ENCODE results near the gene SLC25A21.

The SLC25A21 gene

DNA sequence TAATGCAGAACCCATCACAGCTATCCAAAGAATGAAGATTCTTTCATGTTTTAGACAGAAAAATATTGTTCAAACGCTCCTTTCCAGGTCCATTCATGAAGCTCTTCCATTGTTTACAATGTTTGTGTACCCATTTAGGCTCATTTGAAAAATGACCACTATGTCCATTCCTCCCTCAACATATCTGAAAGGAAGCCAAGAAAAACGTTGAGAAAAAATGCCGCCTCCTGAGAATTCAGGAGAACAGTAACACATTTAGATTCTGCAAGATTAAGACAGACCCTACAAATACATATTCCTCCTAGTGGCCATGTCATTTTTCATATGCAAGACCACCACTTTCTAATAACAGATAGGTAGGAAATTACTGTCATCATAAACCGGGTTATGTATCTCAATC is 124.4 kb downstream of the SLC25A21 start:
- no peak for DNase-seq (ENCODE audit: low read depth in 1 of 2, low spot score in 1 of 2)

DNA sequence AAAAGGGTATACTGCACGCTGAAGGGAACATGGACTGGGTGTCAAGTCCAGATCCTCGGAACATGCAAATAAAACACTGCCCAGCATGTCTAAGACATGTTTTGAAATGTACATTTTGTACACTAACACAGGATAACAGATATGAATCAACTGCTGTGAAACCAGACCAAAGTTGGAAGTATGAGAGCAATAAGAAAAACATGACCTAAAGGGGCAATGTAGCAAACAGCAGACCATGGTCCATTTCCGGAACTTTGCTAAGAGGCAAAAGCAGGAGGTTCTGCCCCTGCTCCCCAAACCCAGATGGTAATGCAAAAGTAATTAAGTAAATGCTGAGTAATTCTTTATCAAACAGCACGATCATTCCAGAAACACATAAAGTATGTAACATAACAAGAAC is 125.2 kb downstream of the SLC25A21 start:
- DNase-seq (ENCODE audit: low read depth in 1 of 2, low spot score in 1 of 2), result no peak

- DNase-seq (ENCODE audit: low read depth in 1 of 2, low spot score in 1 of 2), result no peak
Measured at GRCh38 chr14:37046815-37047214, 125.6 kb downstream of the SLC25A21 start.

GRCh38 chr14:37045340-37046061 is 126.9 kb downstream of the SLC25A21 start:
- no peak for DNase-seq (ENCODE audit: low read depth in 1 of 2, low spot score in 1 of 2)

DNA sequence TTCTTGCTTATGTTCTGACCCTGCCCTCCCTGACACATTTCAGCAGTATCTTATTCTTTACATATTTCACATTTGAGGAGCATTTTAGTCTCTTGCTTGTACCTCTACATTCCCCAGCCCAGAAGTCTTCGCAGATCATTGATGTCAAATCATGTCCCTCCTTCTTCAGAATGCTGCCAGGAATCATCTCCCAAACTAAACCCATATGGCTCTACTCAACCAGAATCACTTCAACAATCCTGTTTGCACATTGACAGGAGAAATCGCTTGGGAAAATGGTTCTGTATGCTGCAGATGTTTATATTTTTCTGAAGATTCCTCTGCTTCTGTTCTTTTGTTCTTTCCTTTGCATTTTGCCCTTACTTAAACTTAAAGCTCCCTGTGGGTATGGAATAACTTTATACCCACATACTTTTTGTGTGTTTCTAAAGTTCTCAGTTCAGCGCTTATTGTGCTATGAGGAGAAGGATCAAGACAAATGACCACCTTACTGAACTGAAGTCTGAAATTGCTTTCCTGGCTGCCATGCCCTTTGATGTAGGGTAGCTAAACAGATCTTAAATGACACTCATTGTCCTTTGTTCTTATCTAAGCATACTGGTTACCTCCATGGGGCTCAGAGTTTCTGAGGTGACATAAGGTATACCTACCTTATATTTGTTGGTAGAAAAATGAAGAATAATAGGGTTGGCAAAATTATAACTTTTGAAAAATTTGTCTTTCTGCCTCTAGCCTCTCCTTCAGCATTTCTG is 134.6 kb downstream of the SLC25A21 start:
- no peak for DNase-seq (ENCODE audit: low read depth in 1 of 2, low spot score in 1 of 2)

DNA sequence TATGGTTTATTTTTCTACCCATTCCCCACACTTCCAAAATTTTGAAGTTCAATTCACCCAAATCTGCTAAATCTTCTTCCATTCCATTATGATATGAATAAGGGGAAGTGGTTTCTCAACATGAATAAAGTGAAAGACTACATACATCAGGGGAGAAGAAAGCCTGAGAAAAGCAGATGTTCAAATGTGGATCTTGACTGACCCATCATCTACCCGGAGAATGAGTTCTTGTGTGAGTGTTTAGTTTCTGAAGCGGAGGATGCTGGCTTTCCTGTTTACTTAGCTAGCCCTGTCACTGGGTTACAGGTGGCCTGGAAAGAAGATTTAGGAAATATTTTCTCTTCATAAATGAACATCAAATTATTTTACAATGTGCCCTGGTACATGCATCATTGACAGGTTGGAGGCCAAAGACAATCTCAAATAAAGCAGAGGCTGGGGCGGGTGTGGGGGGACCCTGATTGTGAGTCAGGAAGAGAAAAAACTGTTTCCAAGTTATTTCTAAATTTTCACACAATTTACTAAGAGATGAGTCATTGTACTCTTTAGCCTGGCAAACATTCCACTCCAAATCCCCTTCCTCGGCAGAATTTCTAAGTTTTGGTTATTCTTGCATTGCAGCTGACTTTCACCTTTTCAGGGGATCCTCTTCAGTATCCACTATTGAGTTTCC is 135.6 kb downstream of the SLC25A21 start:
- DNase-seq (ENCODE audit: low read depth in 1 of 2, low spot score in 1 of 2), result no peak

GRCh38 chr14:37035401-37035800 is 137.0 kb downstream of the SLC25A21 start:
- DNase-seq (ENCODE audit: low read depth in 1 of 2, low spot score in 1 of 2), result no peak

DNA sequence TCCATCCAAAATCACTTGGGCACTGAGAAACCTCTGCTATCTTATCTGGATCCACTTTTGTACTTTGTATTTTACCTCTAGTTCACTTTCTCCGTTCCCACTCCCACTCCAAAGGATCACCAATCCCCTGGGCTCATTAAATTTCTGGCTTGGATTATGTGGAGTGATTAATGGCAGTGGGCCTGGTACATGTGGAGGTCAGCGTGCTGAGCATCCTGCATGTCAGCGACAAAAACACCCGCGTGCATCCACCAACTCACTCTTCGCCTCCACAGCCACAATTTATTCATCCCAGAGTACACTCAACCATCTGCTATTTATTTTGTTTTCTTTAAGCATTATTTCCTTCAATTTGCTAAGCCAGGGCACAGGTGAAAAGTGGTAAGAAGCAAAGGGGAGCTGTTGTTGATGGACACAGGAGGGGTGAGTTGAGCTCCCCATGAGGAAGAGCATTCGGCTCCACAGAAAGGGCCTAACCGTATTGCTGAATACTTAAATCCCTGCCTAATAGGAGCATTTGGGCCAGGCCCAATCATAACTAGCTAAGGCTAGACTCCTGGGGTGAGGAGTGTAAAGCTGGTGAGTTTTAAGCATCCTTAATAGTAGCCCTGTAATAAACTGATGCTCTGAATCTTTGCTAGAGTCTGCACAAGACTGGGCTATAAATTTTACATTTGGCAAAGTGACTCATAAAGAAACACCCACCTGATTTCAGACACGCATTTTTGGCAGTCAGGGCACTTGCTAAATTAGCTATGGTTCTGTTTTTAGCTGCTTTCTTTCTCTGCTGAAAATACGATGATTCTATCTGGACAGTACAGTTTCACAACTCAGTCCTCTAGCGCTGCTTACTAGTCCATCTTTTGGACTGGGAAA is 137.8 kb downstream of the SLC25A21 start:
- DNase-seq (ENCODE audit: low read depth in 1 of 2, low spot score in 1 of 2), result no peak

- no peak for DNase-seq (ENCODE audit: low read depth in 1 of 2, low spot score in 1 of 2)
Measured at GRCh38 chr14:37032863-37033262, 139.5 kb downstream of the SLC25A21 start.

- no peak for DNase-seq (ENCODE audit: low read depth in 1 of 2, low spot score in 1 of 2)
Measured at GRCh38 chr14:37027188-37027824, 145.1 kb downstream of the SLC25A21 start.

DNA sequence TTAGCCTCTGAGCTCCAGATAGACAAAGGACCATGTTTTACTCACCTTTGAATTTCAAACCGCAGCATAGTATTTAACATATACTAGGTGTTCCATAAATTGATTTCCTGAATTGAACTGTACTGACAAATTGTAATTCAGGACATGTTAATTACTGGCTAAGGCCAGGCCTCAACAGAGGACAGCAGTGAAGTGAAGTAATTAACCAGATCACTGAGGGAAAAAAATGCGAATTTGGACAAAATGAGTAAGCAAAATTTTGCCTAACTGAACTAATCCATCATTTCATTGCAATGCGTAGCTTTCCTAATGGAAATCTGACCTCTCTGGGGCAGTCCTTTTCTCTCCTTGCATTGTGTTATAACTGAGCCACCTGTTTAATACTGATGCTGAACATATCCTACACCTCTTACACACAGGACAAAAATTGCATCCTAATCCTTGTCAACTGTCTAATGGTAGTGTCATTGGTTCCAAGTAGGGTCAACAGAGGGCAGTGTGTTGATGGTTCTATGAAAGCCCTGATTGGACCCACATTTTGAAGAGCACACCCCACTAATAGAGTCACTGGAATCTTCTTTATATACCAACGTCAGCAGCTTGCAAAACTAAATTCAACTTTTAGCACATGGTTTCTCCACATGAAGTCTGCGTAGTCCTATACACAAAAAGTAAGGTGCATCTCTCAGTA is 148.4 kb downstream of the SLC25A21 start:
- DNase-seq (ENCODE audit: low read depth in 1 of 2, low spot score in 1 of 2), result no peak

- DNase-seq (ENCODE audit: low read depth in 1 of 2, low spot score in 1 of 2), result no peak
Measured at GRCh38 chr14:37021390-37021789, 151.0 kb downstream of the SLC25A21 start.

- no peak for DNase-seq (ENCODE audit: low read depth in 1 of 2, low spot score in 1 of 2)
Measured at GRCh38 chr14:37019488-37019887, 152.9 kb downstream of the SLC25A21 start.

DNA sequence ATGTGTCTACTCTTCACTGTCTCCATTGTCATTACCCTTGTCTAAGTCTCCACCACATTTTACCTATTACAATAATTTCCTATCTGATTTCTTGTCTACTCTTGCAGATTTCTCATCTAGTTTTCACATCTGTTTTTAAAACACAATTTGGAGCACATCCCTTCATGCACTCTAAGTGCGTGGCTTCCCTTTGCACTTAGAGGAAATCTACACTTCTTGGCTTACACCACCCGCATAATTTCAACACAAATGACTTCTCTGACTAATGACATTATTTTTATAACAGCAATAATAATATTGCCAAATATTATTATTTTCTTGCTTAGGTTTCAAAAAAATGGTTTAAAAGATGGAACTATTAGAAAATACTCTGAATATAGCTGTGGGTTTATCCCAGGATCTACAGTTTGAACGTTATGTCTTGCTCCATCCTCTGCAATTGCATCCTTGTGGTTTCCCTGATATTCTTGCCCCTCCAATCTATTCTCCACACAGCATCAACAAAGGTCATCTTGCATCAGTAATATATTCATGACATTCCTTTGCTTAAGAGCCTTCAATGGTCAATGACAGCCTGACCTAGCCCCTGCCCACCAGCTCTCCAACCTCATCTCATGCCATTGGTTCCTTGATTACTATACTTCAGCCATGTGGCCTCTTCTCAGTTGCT is 153.7 kb downstream of the SLC25A21 start:
- no peak for DNase-seq (ENCODE audit: low read depth in 1 of 2, low spot score in 1 of 2)

DNA sequence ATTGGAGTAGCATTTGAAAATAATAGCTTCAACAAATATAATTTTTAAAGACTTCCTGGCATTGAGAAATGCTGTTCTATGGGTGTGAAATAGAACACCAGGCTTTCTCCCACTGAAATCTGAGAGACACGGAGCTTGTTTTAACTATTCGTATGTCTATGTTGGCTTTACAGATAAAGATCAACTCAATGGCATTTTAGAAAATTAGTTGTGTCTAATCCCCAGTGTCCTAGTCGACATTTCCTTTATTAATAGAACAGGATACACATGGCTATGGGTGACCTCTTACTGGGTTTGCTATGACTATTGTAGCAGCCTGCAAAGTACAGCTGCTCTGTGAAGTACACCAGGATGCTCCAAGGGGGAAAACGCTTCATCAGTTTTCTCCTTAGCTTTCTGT is 159.3 kb downstream of the SLC25A21 start:
- no peak for DNase-seq (ENCODE audit: low read depth in 1 of 2, low spot score in 1 of 2)

- DNase-seq (ENCODE audit: low read depth in 1 of 2, low spot score in 1 of 2), result no peak
Measured at GRCh38 chr14:36998686-36999085, 173.7 kb downstream of the SLC25A21 start.

- DNase-seq (ENCODE audit: low read depth in 1 of 2, low spot score in 1 of 2), result no peak
Measured at GRCh38 chr14:36997843-36998242, 174.6 kb downstream of the SLC25A21 start.

DNA sequence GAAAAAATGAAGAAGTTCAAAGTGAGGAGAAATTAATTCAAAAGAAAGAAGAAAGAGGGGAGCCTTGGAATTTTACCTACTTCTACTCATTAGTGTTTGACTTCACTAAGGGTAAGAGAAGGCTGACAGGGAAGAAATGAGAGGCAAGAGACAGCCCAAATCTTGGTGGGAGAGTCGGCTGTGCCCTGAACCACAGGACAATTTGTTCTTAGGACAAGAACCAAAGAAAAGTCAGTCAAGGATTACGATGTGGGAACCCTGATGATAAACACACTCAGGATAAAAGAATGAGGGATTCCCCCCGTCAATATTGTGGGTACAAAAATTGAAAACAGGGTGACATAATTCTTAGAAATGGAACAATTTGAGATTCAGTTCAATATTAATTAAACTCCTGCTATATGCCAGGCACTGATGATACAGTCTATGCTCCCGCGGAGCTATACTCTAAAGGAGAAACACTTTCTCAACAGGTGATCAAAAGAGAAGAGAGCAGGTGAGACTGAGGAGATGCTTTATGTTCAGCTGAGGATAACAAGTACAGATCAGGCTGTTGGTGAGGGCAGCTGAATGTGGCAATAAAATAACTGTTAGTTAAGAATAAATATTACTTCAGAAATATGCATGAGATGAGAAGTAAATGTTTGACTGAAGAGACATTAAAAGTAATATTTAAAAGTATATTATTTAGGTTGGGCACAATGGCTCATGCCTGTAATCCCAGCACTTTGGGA is 175.4 kb downstream of the SLC25A21 start:
- no peak for DNase-seq (ENCODE audit: low read depth in 1 of 2, low spot score in 1 of 2)

All from stimulated activated CD4-positive, alpha-beta T cell treated with anti-CD3 and anti-CD28 coated beads, Interleukin-15, amount 100 ng/mL, for 1 hour (primary cell).